Activated CD4-positive, alpha-beta memory T cell treated with anti-CD3 and anti-CD28 coated beads, Interleukin-2, amount 10 ng/mL, durations not matched to agents 7 days and 5 days (primary cell): ENCODE results near the gene IL22. TPM values are rescaled to one million over a fixed set of nuclear protein-coding genes. Genes with fewer than 3 reads are reported as not detected.
A peak's percentile ranks its signal among the peaks of the same experiment; 100 is the strongest.

ENCODE experiments used
- CTCF ChIA-PET: fragments of 350-600 bp; sonication (Branson Sonifier 250); formaldehyde crosslinking; loops from one replicate; lab custom pipeline; 2021; ENCODE audit warnings: antibody characterized with exemption, inconsistent platforms; lab: Charles Lee
- POLR2A ChIA-PET: fragments of 350-600 bp; sonication (Branson Sonifier 250); formaldehyde crosslinking; loops from one replicate; lab custom pipeline; 2021; ENCODE audit warnings: antibody characterized with exemption; lab: Charles Lee
- DNase-seq: peaks from one replicate; pipeline ENCODE4 v3.0.0-alpha.2; 2020
- H3K27ac Mint-ChIP-seq: one replicate; pipeline ENCODE4 v1.8.0; 2021; ENCODE audit warnings: mild to moderate bottlenecking, mixed read lengths
- H3K27me3 Mint-ChIP-seq: one replicate; pipeline ENCODE4 v1.8.0; 2021; ENCODE audit warnings: mixed read lengths
- H3K36me3 Mint-ChIP-seq: one replicate; pipeline ENCODE4 v1.8.0; 2021; ENCODE audit warnings: low read depth, mixed read lengths
- H3K4me1 Mint-ChIP-seq: one replicate; pipeline ENCODE4 v1.8.0; 2021; ENCODE audit warnings: mixed read lengths
- H3K4me3 Mint-ChIP-seq: one replicate; pipeline ENCODE4 v1.8.0; 2021; ENCODE audit warnings: mild to moderate bottlenecking, mixed read lengths
- H3K9me3 Mint-ChIP-seq: one replicate; pipeline ENCODE4 v1.8.0; 2021; ENCODE audit warnings: mixed read lengths
- total RNA-seq, 2 experiments: library from RNA; stranded (reverse); gene quantifications; one replicate each; pipeline ENCODE4 v1.2.3, GENCODE V29; 2021

The IL22 gene
- 1 to 10 TPM; 3.8 to 4.7 TPM for total RNA-seq

GRCh38 chr12:68253504-68253903, at the start of gene IL22:
Gene IL22 (minus strand): TSS chr12:68253604. CDS start chr12:68253448, 156 bp downstream.
- POLR2A ChIA-PET = interaction anchor here (1.5 kb wide), 1 partner anchor 37 kb away, joined by 3 read pairs; no protein-coding TSS in a partner anchor
- peaks cover 19% of the 10 kb centered on the region for H3K4me1 Mint-ChIP-seq
- no peaks in the 10 kb centered on the region for H3K36me3 Mint-ChIP-seq
- DNase-seq = no peak
- no peaks in the 10 kb centered on the region for H3K9me3 Mint-ChIP-seq
- CTCF ChIA-PET = no interaction called here
- H3K27me3 Mint-ChIP-seq = peaks cover 53% of the 10 kb centered on the region
- no peak within 1 kb of the TSS for H3K27ac Mint-ChIP-seq
- H3K4me3 Mint-ChIP-seq = no peak within 1 kb of the TSS

GRCh38 chr12:68297929-68298328, 44.5 kb upstream of the IL22 start:
- Mint-ChIP-seq H3K27ac (no peak overlapping the region), H3K9me3 (peaks cover 8% of the 10 kb centered on the region), H3K4me3 (no peak overlapping the region), H3K27me3 (no peaks in the 10 kb centered on the region), H3K36me3 (peaks cover 72% of the 10 kb centered on the region), H3K4me1 (peaks cover 5% of the 10 kb centered on the region)
- ChIA-PET CTCF (interaction anchor here (0.7 kb wide), 1 partner anchor 165 kb away, joined by 3 read pairs; no protein-coding TSS in a partner anchor), POLR2A (no interaction called here)
- DNase-seq = no peak

- Mint-ChIP-seq H3K9me3 (peaks cover 2% of the 10 kb centered on the region), H3K4me3 (no peak overlapping the region), H3K36me3 (peaks cover 54% of the 10 kb centered on the region), H3K27me3 (no peaks in the 10 kb centered on the region), H3K4me1 (peaks cover 39% of the 10 kb centered on the region), H3K27ac (no peak overlapping the region)
- POLR2A ChIA-PET = no interaction called here
- DNase-seq = no peak
- CTCF ChIA-PET = no interaction called here
Measured at GRCh38 chr12:68294251-68294650, 40.8 kb upstream of the IL22 start.

- POLR2A ChIA-PET = no interaction called here
- H3K27ac Mint-ChIP-seq = no peak overlapping the region
- CTCF ChIA-PET = interaction anchor here (0.6 kb wide), 1 partner anchor 21 kb away, joined by 5 read pairs; no protein-coding TSS in a partner anchor
- peaks cover 47% of the 10 kb centered on the region for H3K36me3 Mint-ChIP-seq
- peaks cover 2% of the 10 kb centered on the region for H3K9me3 Mint-ChIP-seq
- H3K27me3 Mint-ChIP-seq = no peaks in the 10 kb centered on the region
- H3K4me3 Mint-ChIP-seq = no peak overlapping the region
- no peak for DNase-seq
- H3K4me1 Mint-ChIP-seq = peaks cover 46% of the 10 kb centered on the region
Measured at GRCh38 chr12:68293347-68293746, 39.9 kb upstream of the IL22 start.

- Mint-ChIP-seq H3K36me3 (peaks cover 48% of the 10 kb centered on the region), H3K27me3 (peaks cover 1% of the 10 kb centered on the region), H3K4me3 (no peak overlapping the region), H3K9me3 (peaks cover 5% of the 10 kb centered on the region), H3K4me1 (peaks cover 47% of the 10 kb centered on the region), H3K27ac (no peak overlapping the region)
- ChIA-PET CTCF (interaction anchor here (1.2 to 2.0 kb wide), 2 partner anchors 24 to 134 kb away, joined by 6 to 10 read pairs; no protein-coding TSS in a partner anchor), POLR2A (interaction anchor here (0.8 to 2.3 kb wide), 4 partner anchors 15 to 61 kb away, joined by 3 to 26 read pairs (median 4); partner anchors contain the start of gene MDM1)
- DNase-seq = no peak
Measured at GRCh38 chr12:68292151-68292943, 38.9 kb upstream of the IL22 start.

- H3K4me3 Mint-ChIP-seq = no peak overlapping the region
- CTCF ChIA-PET = interaction anchor here (1.0 to 2.0 kb wide), 5 partner anchors 8 to 539 kb away, joined by 4 to 11 read pairs (median 6); no protein-coding TSS in a partner anchor
- POLR2A ChIA-PET = interaction anchor here (0.8 to 2.3 kb wide), 9 partner anchors 8 to 319 kb away, joined by 3 to 26 read pairs (median 4); partner anchors contain the start of genes IL26, MDM1 and RAP1B
- H3K27ac Mint-ChIP-seq = peak overlapping the region; percentile 14
- peaks cover 49% of the 10 kb centered on the region for H3K4me1 Mint-ChIP-seq
- peaks cover 3% of the 10 kb centered on the region for H3K27me3 Mint-ChIP-seq
- no peak for DNase-seq
- peaks cover 41% of the 10 kb centered on the region for H3K36me3 Mint-ChIP-seq
- peaks cover 7% of the 10 kb centered on the region for H3K9me3 Mint-ChIP-seq
Measured at GRCh38 chr12:68291396-68292036, 38.1 kb upstream of the IL22 start.

GRCh38 chr12:68290126-68290525, 36.7 kb upstream of the IL22 start:
- H3K4me1 Mint-ChIP-seq = peaks cover 50% of the 10 kb centered on the region
- H3K36me3 Mint-ChIP-seq = peaks cover 41% of the 10 kb centered on the region
- peak overlapping the region; percentile 65 for H3K27ac Mint-ChIP-seq

GRCh38 chr12:68287106-68287505, 33.7 kb upstream of the IL22 start:
- Mint-ChIP-seq H3K27me3 (peaks cover 11% of the 10 kb centered on the region), H3K9me3 (peaks cover 7% of the 10 kb centered on the region), H3K4me1 (peaks cover 45% of the 10 kb centered on the region), H3K27ac (no peak overlapping the region), H3K36me3 (peaks cover 17% of the 10 kb centered on the region), H3K4me3 (no peak overlapping the region)
- no peak for DNase-seq
- ChIA-PET POLR2A (no interaction called here), CTCF (interaction anchor here (1.3 to 1.6 kb wide), 2 partner anchors 246 to 870 kb away, joined by 3 read pairs; no protein-coding TSS in a partner anchor)

More at GRCh38 chr12:68290126-68290525, 36.7 kb upstream of the IL22 start:
- peaks cover 9% of the 10 kb centered on the region for H3K27me3 Mint-ChIP-seq
- H3K4me3 Mint-ChIP-seq = peak overlapping the region; percentile 6
- ChIA-PET CTCF (interaction anchor here (0.9 to 2.0 kb wide), 8 partner anchors 9 to 250 kb away, joined by 3 to 11 read pairs (median 4); no protein-coding TSS in a partner anchor), POLR2A (interaction anchor here (0.8 to 2.3 kb wide), 16 partner anchors 9 to 517 kb away, joined by 3 to 26 read pairs (median 4); partner anchors contain the start of genes IL22, IL26, MDM2 and RAP1B)
- DNase-seq = peak; percentile 58
- H3K9me3 Mint-ChIP-seq = peaks cover 7% of the 10 kb centered on the region

- no peak for DNase-seq
- Mint-ChIP-seq H3K9me3 (peaks cover 7% of the 10 kb centered on the region), H3K4me1 (peaks cover 43% of the 10 kb centered on the region), H3K27ac (no peak overlapping the region), H3K36me3 (peaks cover 10% of the 10 kb centered on the region), H3K4me3 (no peak overlapping the region), H3K27me3 (peaks cover 11% of the 10 kb centered on the region)
- POLR2A ChIA-PET = interaction anchor here (1.1 kb wide), 1 partner anchor 8 kb away, joined by 3 read pairs; no protein-coding TSS in a partner anchor
- CTCF ChIA-PET = interaction anchor here (1.3 to 1.6 kb wide), 2 partner anchors 245 to 870 kb away, joined by 3 read pairs; no protein-coding TSS in a partner anchor
Measured at GRCh38 chr12:68286396-68286795, 33.0 kb upstream of the IL22 start.

- H3K27ac Mint-ChIP-seq = no peak overlapping the region
- H3K4me3 Mint-ChIP-seq = no peak overlapping the region
- CTCF ChIA-PET = no interaction called here
- POLR2A ChIA-PET = interaction anchor here (0.8 kb wide), 1 partner anchor 325 kb away, joined by 3 read pairs; the partner anchor contains the start of gene RAP1B
- H3K27me3 Mint-ChIP-seq = peaks cover 13% of the 10 kb centered on the region
- H3K9me3 Mint-ChIP-seq = peaks cover 7% of the 10 kb centered on the region
- peaks cover 43% of the 10 kb centered on the region for H3K4me1 Mint-ChIP-seq
- no peak for DNase-seq
- H3K36me3 Mint-ChIP-seq = peaks cover 9% of the 10 kb centered on the region
Measured at GRCh38 chr12:68285541-68285940, 32.1 kb upstream of the IL22 start.

GRCh38 chr12:68281322-68282077, 28.1 kb upstream of the IL22 start:
- H3K27ac Mint-ChIP-seq = no peak overlapping the region

GRCh38 chr12:68280240-68280639, 26.8 kb upstream of the IL22 start:
- Mint-ChIP-seq H3K4me3 (no peak overlapping the region), H3K36me3 (peaks cover 2% of the 10 kb centered on the region), H3K27me3 (peaks cover 4% of the 10 kb centered on the region), H3K4me1 (peaks cover 57% of the 10 kb centered on the region), H3K9me3 (no peaks in the 10 kb centered on the region), H3K27ac (no peak overlapping the region)
- no peak for DNase-seq
- CTCF ChIA-PET = no interaction called here
- POLR2A ChIA-PET = no interaction called here

More at GRCh38 chr12:68281322-68282077, 28.1 kb upstream of the IL22 start:
- DNase-seq = no peak
- POLR2A ChIA-PET = interaction anchor here (1.1 kb wide), 1 partner anchor 10 kb away, joined by 3 read pairs; no protein-coding TSS in a partner anchor
- peaks cover 53% of the 10 kb centered on the region for H3K4me1 Mint-ChIP-seq
- H3K4me3 Mint-ChIP-seq = no peak overlapping the region
- CTCF ChIA-PET = interaction anchor here (0.7 to 1.0 kb wide), 2 partner anchors 9 to 44 kb away, joined by 3 read pairs; no protein-coding TSS in a partner anchor
- no peaks in the 10 kb centered on the region for H3K9me3 Mint-ChIP-seq
- peaks cover 3% of the 10 kb centered on the region for H3K36me3 Mint-ChIP-seq
- H3K27me3 Mint-ChIP-seq = peaks cover 9% of the 10 kb centered on the region
